NCI-H524 (cell line): ENCODE data around the gene MAP2.
"Not testable (repeated sequence)": the region's sequence is repeated elsewhere in the genome, so short reads cannot be mapped to it uniquely, and the experiment has no call there.

Experiments
- DNase-seq, 2 experiments: peaks; one replicate each; lab custom pipeline; 2025; lab: John Stamatoyannopoulos, UW

MAP2 gene

GRCh38 chr2:209591021-209591420, 167.2 kb downstream of the MAP2 start:
- no peak for DNase-seq

GRCh38 chr2:209592106-209592505, 168.3 kb downstream of the MAP2 start:
- no peak for DNase-seq

DNA sequence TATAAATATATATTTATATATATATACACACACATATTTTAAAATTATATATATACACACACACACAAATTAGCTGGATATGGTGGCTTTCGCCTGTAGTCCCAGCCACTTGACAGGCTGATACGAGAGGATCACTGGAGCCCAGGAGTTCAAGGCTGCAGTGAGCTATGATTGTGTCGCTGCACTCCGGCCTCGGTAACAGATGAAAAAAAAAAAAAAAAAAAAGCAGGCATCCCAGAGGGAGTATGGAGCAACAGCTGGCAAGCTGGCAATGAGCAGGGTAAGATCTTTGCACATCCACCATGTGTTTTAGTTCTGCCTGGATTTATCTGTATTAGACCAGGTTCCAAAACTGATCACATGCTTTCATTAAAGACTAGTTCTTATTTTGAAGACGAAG, 170.1 kb downstream of the MAP2 start:
- peak; percentile 55 to 76 for DNase-seq

DNA sequence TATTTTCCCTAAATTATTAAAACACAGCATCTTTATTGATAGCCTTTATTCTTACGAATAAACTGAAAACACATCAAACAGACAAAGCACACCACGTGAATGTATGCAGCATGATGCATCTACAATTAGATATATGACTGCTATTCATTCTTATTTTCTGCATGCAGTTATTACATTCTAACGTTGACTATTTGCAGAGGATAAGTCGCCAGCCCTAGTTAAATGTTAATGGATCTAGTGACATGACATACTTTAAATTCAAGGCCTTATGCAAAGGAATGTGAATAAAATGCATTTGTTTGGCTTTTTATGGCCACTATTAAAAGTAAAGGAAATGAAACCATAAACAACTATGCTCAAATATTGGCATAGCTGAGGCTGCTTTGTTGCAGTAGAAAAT, 172.4 kb downstream of the MAP2 start:
- DNase-seq = no peak

GRCh38 chr2:209598227-209598626, 174.4 kb downstream of the MAP2 start:
- DNase-seq = not testable (repeated sequence)

- DNase-seq = peak; percentile 77 to 94
Observed at GRCh38 chr2:209600341-209601171, 176.7 kb downstream of the MAP2 start.

DNA sequence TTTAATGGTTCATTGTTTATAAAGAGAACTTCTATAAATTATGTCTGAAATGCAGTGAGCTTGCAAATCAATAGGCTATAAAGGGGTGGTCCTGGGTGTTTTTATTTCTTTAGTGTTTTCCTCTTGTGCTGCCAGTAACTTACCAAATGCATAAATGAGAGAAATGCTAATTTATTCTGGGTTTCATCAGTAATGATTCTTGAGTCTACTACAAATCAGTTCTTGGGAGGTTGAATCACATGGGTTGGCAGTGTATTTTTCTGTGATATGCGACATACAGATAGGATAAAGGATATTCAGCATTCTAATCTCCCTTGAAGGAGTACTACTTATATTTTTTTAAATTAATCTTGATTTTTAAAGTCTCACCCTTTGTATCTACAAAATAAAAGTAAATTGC, 177.7 kb downstream of the MAP2 start:
- no peak for DNase-seq

GRCh38 chr2:209602259-209602658, 178.4 kb downstream of the MAP2 start:
- DNase-seq = no peak

GRCh38 chr2:209609531-209609930, 185.7 kb downstream of the MAP2 start:
- DNase-seq = no peak

DNA sequence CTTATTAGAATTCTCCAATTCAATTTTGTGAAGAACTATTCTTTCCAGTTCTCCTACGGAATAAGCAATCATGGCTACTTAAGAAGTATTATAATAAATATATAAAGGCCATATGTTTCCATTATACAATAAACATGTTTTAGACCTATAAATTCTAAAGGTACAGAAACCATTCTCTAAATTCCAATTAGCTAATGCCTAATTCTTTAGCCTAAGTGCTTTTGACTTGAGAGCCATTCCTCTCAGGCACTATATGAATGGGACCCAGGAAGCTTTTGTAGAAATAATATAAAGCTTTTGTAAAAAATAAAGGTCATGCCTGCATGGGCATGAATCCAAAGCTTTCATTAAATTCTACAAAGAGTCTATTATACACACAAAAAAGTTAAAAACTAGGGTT, 186.8 kb downstream of the MAP2 start:
- DNase-seq = no peak

DNA sequence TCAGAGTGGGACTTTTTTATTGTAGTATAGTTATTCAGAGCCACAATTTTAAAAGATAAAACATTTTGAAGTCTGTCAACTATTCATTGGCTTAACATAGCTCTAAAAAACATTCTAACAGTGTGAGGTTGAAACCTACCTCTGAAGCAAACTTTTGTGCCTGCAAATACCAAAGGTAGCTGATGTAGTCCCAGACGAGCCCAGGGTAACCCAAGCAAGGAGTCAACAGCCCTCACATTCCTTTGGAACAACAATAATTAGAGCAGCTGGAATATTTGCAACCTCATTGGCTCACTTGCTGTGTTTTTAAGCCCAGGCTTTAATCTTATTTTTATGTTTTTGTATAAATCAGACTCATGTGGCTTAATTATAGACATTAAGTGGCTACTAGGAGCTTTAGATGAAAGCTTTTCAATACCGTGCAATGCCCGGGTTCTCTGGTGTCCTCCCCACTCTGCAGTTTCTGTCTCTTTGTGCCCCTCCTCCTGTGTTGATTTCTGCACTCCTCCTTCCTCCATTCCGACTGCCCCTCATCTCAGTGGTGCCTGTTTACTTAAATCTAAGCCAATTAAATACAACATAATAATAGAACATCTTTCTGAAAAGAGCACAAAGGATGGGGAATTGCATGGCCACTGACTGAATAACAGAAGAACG, 189.9 kb downstream of the MAP2 start:
- peak in 1 of 2 experiments; percentile 25 for DNase-seq

DNA sequence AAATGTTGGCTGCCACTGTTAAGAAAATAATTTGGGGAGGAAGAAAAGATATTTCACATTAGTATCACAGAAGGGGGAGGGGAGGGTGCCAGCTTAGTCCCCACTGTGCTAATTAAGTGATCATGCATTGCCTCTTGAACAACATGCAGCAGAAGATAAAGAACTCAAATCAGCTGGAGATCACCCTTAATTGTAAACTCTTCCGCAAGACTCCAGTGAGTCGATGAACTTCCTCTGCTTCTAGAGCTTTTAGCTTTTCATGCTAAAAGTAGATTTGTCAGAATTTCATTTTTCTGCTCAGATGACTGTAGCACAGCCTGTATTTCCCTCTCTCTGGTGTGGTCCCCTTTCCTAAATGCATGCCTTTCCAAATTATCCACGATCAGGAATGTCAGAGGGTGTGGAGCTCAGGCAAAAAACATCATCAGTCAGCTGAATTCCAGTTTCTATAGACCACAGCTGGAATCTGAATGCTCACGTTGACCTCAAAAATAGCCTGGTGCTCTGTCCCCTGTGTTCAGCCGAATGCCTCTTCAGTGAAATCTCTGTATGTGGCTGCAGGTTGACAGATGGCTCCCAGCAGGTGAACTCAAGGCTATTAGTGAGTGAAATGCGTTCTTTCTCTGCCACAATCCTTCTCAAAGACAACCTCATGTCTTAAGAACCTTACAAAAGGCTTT, 191.0 kb downstream of the MAP2 start:
- peak; percentile 80 to 89 for DNase-seq

- peak; percentile 69 to 84 for DNase-seq
Observed at GRCh38 chr2:209619782-209620181, 195.9 kb downstream of the MAP2 start.

GRCh38 chr2:209624192-209624938, 200.5 kb downstream of the MAP2 start:
- DNase-seq = no peak

DNA sequence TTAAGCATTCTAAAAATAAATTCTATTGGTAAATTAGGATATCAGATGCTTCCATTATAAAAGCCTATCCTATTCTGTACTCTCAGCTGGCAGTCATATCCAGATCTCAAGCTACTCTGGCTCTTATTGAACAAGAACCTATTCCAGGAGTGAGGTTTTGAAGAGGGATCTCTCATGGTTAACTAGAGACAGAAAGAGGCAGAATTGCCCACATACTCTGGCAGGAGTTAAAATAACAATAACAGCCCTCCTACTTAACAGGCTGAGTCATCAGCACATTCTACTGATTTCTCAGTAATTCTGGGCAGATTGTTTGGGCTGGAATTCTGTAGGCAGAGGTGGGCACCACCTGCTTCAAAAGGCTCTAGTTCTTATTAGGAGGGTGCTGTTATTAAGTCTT, 205.8 kb downstream of the MAP2 start:
- DNase-seq = peak in 1 of 2 experiments; percentile 45

DNA sequence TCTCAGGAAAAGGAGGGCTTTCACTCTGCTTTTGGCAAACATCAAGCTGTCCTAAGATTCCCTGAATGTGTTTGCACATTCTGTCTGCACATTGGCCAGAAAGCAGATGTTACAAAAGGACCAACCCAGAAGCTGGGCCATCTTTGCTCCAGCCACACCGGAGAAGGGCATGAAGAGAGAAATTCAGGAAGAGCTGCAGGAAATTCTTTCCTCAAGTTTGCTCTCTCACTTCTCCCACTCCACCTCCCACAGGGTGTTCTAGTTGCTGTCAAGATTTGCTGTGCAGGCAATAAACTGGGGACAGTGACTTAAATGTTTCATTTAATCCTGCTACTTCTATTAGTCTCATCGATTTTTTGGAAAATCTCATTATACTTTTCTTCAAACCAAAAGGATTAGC, 210.1 kb downstream of the MAP2 start:
- DNase-seq = no peak

- DNase-seq = no peak
Observed at GRCh38 chr2:209636076-209636475, 212.2 kb downstream of the MAP2 start.

DNA sequence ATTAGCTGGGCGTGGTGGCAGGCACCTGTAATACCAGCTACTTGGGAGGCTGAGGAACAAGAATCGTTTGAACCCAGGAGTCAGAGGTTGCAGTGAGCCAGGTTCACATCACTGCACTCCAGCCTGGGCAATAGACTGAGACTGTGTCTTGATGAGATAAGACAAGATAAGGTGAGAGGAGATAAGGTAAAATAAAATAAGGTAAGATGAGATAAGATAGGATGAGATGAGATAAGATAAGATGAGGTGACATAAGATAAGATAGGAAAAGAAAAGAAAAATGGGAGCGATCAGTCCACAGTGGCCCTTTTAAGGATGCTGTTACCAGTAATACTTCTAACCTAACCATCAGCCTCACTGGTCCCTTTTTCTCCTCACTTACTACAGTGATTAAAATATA, 213.4 kb downstream of the MAP2 start:
- DNase-seq = no peak

DNA sequence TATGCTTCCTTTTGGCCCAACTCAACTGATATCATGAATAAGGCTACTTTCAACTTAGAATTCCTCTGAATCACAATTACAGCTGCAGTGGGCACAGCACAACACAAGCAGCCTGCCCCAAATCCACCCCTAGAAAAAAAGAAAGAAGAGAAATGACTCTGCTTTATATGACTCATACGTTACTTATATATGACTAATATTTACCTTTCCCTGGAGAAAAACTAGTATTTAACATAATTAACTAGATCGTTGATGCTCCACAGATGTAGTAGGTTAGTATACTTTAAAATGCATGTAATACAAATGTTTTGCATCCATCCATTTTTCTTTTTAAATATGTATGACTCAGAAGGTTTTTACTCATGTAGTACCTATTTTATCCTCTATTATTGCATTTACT, 214.5 kb downstream of the MAP2 start:
- DNase-seq = no peak

- DNase-seq = no peak
Observed at GRCh38 chr2:209640358-209640757, 216.5 kb downstream of the MAP2 start.

- no peak for DNase-seq
Observed at GRCh38 chr2:209642146-209642820, 218.4 kb downstream of the MAP2 start.

DNA sequence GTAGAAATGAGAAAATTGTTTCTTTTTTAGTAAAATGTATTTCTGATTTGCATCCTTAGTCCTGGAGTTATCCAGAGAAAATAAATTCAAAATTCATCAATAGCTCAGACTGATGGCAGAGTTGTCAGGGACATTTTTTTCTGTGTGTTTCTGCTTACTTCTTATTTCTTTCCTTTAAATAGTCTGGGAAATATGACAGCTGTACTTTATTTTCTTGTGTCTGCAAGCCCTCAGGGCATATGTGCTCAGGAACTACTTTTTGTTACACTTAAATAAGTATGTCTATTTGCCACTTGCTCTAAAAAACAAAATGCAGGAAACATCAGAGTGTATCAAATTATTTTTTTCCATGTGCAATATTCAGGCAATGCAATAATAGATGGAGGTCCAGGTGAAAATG, 221.0 kb downstream of the MAP2 start:
- no peak for DNase-seq
